ENCODE results near the gene HACD1.
"Not testable (repeated sequence)": the region's sequence is repeated elsewhere in the genome, so short reads cannot be mapped to it uniquely, and the experiment has no call there.

Gene HACD1

GRCh38 chr10:17588420-17588819 is 28.8 kb downstream of the HACD1 start:
- no peaks in the 10 kb centered on the region for H3K79me2 ChIP-seq (ENCODE audit: insufficient read depth, low read length)
- H3F3A ChIP-seq (ENCODE audit: low read depth): no peaks in the 10 kb centered on the region
- no peak overlapping the region for H3K9ac ChIP-seq (ENCODE audit: low read depth, low read length, poor library complexity, severe bottlenecking)
- no peaks in the 10 kb centered on the region for H3K9me3 ChIP-seq (ENCODE audit: insufficient read depth, low read depth, low read length)
- no peaks in the 10 kb centered on the region for H4K20me1 ChIP-seq (ENCODE audit: insufficient read depth, low read length, poor library complexity, severe bottlenecking)
- no peak overlapping the region for H2AFZ ChIP-seq (ENCODE audit: low read length)
- H3K27me3 ChIP-seq (ENCODE audit: insufficient read depth, low read length, poor library complexity, severe bottlenecking): no peaks in the 10 kb centered on the region
- TF ChIP-seq EZH2phosphoT487 (IDR thresholded peaks at IDR 0.05; ENCODE audit: borderline replicate concordance): no peak
- no peak for TF ChIP-seq CTCF (conservative IDR thresholded peaks at IDR 0.05; ENCODE audit: low read length)
- H3K36me3 ChIP-seq (ENCODE audit: insufficient read depth, low read length): no peaks in the 10 kb centered on the region
- no peaks in the 10 kb centered on the region for H3K9me2 ChIP-seq (replicated peaks; ENCODE audit: low read depth, low read length)
- no peak overlapping the region for H3K4me2 ChIP-seq (ENCODE audit: low read depth, low read length, poor library complexity, severe bottlenecking)
- H3K4me3 ChIP-seq (ENCODE audit: low read length, poor library complexity, severe bottlenecking): no peak overlapping the region
- H3K4me1 ChIP-seq (ENCODE audit: insufficient read depth, low read length, poor library complexity, severe bottlenecking): peaks cover 13% of the 10 kb centered on the region

GRCh38 chr10:17587321-17587720 is 29.9 kb downstream of the HACD1 start:
- H3K9me2 ChIP-seq (replicated peaks; ENCODE audit: low read depth, low read length); H3K27me3 ChIP-seq (ENCODE audit: insufficient read depth, low read length, poor library complexity, severe bottlenecking); H3F3A ChIP-seq (ENCODE audit: low read depth); H3K36me3 ChIP-seq (ENCODE audit: insufficient read depth, low read length); H3K79me2 ChIP-seq (ENCODE audit: insufficient read depth, low read length); H4K20me1 ChIP-seq (ENCODE audit: insufficient read depth, low read length, poor library complexity, severe bottlenecking); H3K9me3 ChIP-seq (ENCODE audit: insufficient read depth, low read depth, low read length): not testable (repeated sequence)
- peak overlapping the region; percentile 79 for H2AFZ ChIP-seq (ENCODE audit: low read length)
- peak overlapping the region; percentile 34 for H3K4me3 ChIP-seq (ENCODE audit: low read length, poor library complexity, severe bottlenecking)
- peak overlapping the region; percentile 57 for H3K9ac ChIP-seq (ENCODE audit: low read depth, low read length, poor library complexity, severe bottlenecking)
- peak overlapping the region; percentile 63 for H3K4me2 ChIP-seq (ENCODE audit: low read depth, low read length, poor library complexity, severe bottlenecking)
- H3K4me1 ChIP-seq (ENCODE audit: insufficient read depth, low read length, poor library complexity, severe bottlenecking): peaks cover 13% of the 10 kb centered on the region

- Histone ChIP-seq H3K36me3 (ENCODE audit: insufficient read depth, low read length) (no peaks in the 10 kb centered on the region), H3K9ac (ENCODE audit: low read depth, low read length, poor library complexity, severe bottlenecking) (peak overlapping the region; percentile 57), H2AFZ (ENCODE audit: low read length) (peak overlapping the region; percentile 79), H4K20me1 (ENCODE audit: insufficient read depth, low read length, poor library complexity, severe bottlenecking) (no peaks in the 10 kb centered on the region), H3K4me3 (ENCODE audit: low read length, poor library complexity, severe bottlenecking) (peak overlapping the region; percentile 34), H3K9me2 (replicated peaks; ENCODE audit: low read depth, low read length) (no peaks in the 10 kb centered on the region), H3K4me2 (ENCODE audit: low read depth, low read length, poor library complexity, severe bottlenecking) (peak overlapping the region; percentile 63), H3F3A (ENCODE audit: low read depth) (no peaks in the 10 kb centered on the region), H3K4me1 (ENCODE audit: insufficient read depth, low read length, poor library complexity, severe bottlenecking) (peaks cover 13% of the 10 kb centered on the region), H3K9me3 (ENCODE audit: insufficient read depth, low read depth, low read length) (no peaks in the 10 kb centered on the region), H3K27me3 (ENCODE audit: insufficient read depth, low read length, poor library complexity, severe bottlenecking) (no peaks in the 10 kb centered on the region), H3K79me2 (ENCODE audit: insufficient read depth, low read length) (no peaks in the 10 kb centered on the region)
- TF ChIP-seq EZH2phosphoT487 (IDR thresholded peaks at IDR 0.05; ENCODE audit: borderline replicate concordance) (no peak), CTCF (conservative IDR thresholded peaks at IDR 0.05; ENCODE audit: low read length) (no peak)
These were observed 30.3 kb downstream of the HACD1 start for GRCh38 chr10:17586821-17587234.

- Histone ChIP-seq H3K79me2 (ENCODE audit: insufficient read depth, low read length) (no peaks in the 10 kb centered on the region), H2AFZ (ENCODE audit: low read length) (no peak overlapping the region), H3K9ac (ENCODE audit: low read depth, low read length, poor library complexity, severe bottlenecking) (no peak overlapping the region), H3K4me1 (ENCODE audit: insufficient read depth, low read length, poor library complexity, severe bottlenecking) (peaks cover 13% of the 10 kb centered on the region), H3K27me3 (ENCODE audit: insufficient read depth, low read length, poor library complexity, severe bottlenecking) (no peaks in the 10 kb centered on the region), H3K4me2 (ENCODE audit: low read depth, low read length, poor library complexity, severe bottlenecking) (no peak overlapping the region), H3K36me3 (ENCODE audit: insufficient read depth, low read length) (no peaks in the 10 kb centered on the region), H3K9me2 (replicated peaks; ENCODE audit: low read depth, low read length) (no peaks in the 10 kb centered on the region), H3K4me3 (ENCODE audit: low read length, poor library complexity, severe bottlenecking) (no peak overlapping the region), H4K20me1 (ENCODE audit: insufficient read depth, low read length, poor library complexity, severe bottlenecking) (no peaks in the 10 kb centered on the region), H3F3A (ENCODE audit: low read depth) (no peaks in the 10 kb centered on the region), H3K9me3 (ENCODE audit: insufficient read depth, low read depth, low read length) (no peaks in the 10 kb centered on the region)
- TF ChIP-seq EZH2phosphoT487 (IDR thresholded peaks at IDR 0.05; ENCODE audit: borderline replicate concordance): no peak
- TF ChIP-seq CTCF (conservative IDR thresholded peaks at IDR 0.05; ENCODE audit: low read length): no peak
These were observed 32.2 kb downstream of the HACD1 start for GRCh38 chr10:17585016-17585415.

Measured in Loucy (cell line).